ENCODE data around the gene TEKT1. TPM values are rescaled to one million over a fixed set of nuclear protein-coding genes. Genes with fewer than 3 reads are reported as not detected.
"Not testable (repeated sequence)": the region's sequence is repeated elsewhere in the genome, so short reads cannot be mapped to it uniquely, and the experiment has no call there.

The TEKT1 gene
- total RNA-seq, 1 experiment from 2014 or later: not detected

- intact Hi-C loops (cut with micrococcal nuclease; ENCODE audit: unreplicated experiment): no loop called here
- H3K9me3 Mint-ChIP-seq (ENCODE audit: low read depth, unreplicated experiment): no peaks in the 10 kb centered on the region
- H3K27me3 Mint-ChIP-seq (ENCODE audit: unreplicated experiment): peaks cover 85% of the 10 kb centered on the region
- BruUV-seq (replicated peaks): no TSS peak
- H3K4me1 Mint-ChIP-seq (ENCODE audit: low read depth, unreplicated experiment): no peaks in the 10 kb centered on the region
- no peak overlapping the region for H3K4me3 Mint-ChIP-seq (ENCODE audit: low read depth, unreplicated experiment)
- H3K36me3 Mint-ChIP-seq (ENCODE audit: insufficient read depth, unreplicated experiment): no peaks in the 10 kb centered on the region
- CTCF ChIA-PET: interaction anchor here (0.6 kb wide), 1 partner anchor 117 kb away, joined by 3 read pairs; no protein-coding TSS in a partner anchor
- no peak for TF ChIP-seq CTCF (IDR thresholded peaks at IDR 0.05; ENCODE audit: unreplicated experiment)
- DNase-seq: no peak
- no peak overlapping the region for H3K27ac Mint-ChIP-seq (ENCODE audit: unreplicated experiment)
Observed at GRCh38 chr17:6780886-6781285, 50.6 kb downstream of the TEKT1 start.

- H3K4me3 Mint-ChIP-seq (ENCODE audit: low read depth, unreplicated experiment): no peak overlapping the region
- intact Hi-C loops (cut with micrococcal nuclease; ENCODE audit: unreplicated experiment): no loop called here
- no peak for DNase-seq
- H3K27ac Mint-ChIP-seq (ENCODE audit: unreplicated experiment): no peak overlapping the region
- no TSS peak for BruUV-seq (replicated peaks)
- H3K9me3 Mint-ChIP-seq (ENCODE audit: low read depth, unreplicated experiment): no peaks in the 10 kb centered on the region
- H3K4me1 Mint-ChIP-seq (ENCODE audit: low read depth, unreplicated experiment): no peaks in the 10 kb centered on the region
- H3K36me3 Mint-ChIP-seq (ENCODE audit: insufficient read depth, unreplicated experiment): no peaks in the 10 kb centered on the region
- no peak for TF ChIP-seq CTCF (IDR thresholded peaks at IDR 0.05; ENCODE audit: unreplicated experiment)
- H3K27me3 Mint-ChIP-seq (ENCODE audit: unreplicated experiment): peaks cover 81% of the 10 kb centered on the region
- CTCF ChIA-PET: interaction anchor here (0.6 kb wide), 1 partner anchor 507 kb away, joined by 3 read pairs; no protein-coding TSS in a partner anchor
Observed at GRCh38 chr17:6780001-6780400, 51.5 kb downstream of the TEKT1 start.

- DNase-seq: no peak
- H3K36me3 Mint-ChIP-seq (ENCODE audit: insufficient read depth, unreplicated experiment): no peaks in the 10 kb centered on the region
- no peak overlapping the region for H3K4me3 Mint-ChIP-seq (ENCODE audit: low read depth, unreplicated experiment)
- H3K27me3 Mint-ChIP-seq (ENCODE audit: unreplicated experiment): peaks cover 76% of the 10 kb centered on the region
- CTCF ChIA-PET: no interaction called here
- H3K27ac Mint-ChIP-seq (ENCODE audit: unreplicated experiment): no peak overlapping the region
- no TSS peak for BruUV-seq (replicated peaks)
- no peak for TF ChIP-seq CTCF (IDR thresholded peaks at IDR 0.05; ENCODE audit: unreplicated experiment)
- H3K4me1 Mint-ChIP-seq (ENCODE audit: low read depth, unreplicated experiment): no peaks in the 10 kb centered on the region
- no peaks in the 10 kb centered on the region for H3K9me3 Mint-ChIP-seq (ENCODE audit: low read depth, unreplicated experiment)
- intact Hi-C loops (cut with micrococcal nuclease; ENCODE audit: unreplicated experiment): no loop called here
Observed at GRCh38 chr17:6779411-6779810, 52.1 kb downstream of the TEKT1 start.

- DNase-seq: no peak
- no peak for TF ChIP-seq CTCF (IDR thresholded peaks at IDR 0.05; ENCODE audit: unreplicated experiment)
- intact Hi-C loops (cut with micrococcal nuclease; ENCODE audit: unreplicated experiment): no loop called here
- Mint-ChIP-seq H3K4me3 (ENCODE audit: low read depth, unreplicated experiment) (no peak within 1 kb of the TSS), H3K27ac (ENCODE audit: unreplicated experiment) (no peak within 1 kb of the TSS), H3K4me1 (ENCODE audit: low read depth, unreplicated experiment) (no peaks in the 10 kb centered on the region), H3K36me3 (ENCODE audit: insufficient read depth, unreplicated experiment) (no peaks in the 10 kb centered on the region), H3K9me3 (ENCODE audit: low read depth, unreplicated experiment) (no peaks in the 10 kb centered on the region), H3K27me3 (ENCODE audit: unreplicated experiment) (peaks cover 45% of the 10 kb centered on the region)
- CTCF ChIA-PET: no interaction called here
- no TSS peak for BruUV-seq (replicated peaks)
Observed at GRCh38 chr17:6775871-6776405, 55.6 kb downstream of the TEKT1 start, which contains the start of gene FBXO39. Gene FBXO39 (plus strand): TSS chr17:6776215. CDS start chr17:6779869, 3,654 bp downstream.

- not testable (repeated sequence) for BruUV-seq (replicated peaks); H3K27ac Mint-ChIP-seq (ENCODE audit: unreplicated experiment)
Observed at GRCh38 chr17:6774906-6775305, 56.6 kb downstream of the TEKT1 start.

More at GRCh38 chr17:6774906-6775305, 56.6 kb downstream of the TEKT1 start:
- intact Hi-C loops (cut with micrococcal nuclease; ENCODE audit: unreplicated experiment); H3K4me3 Mint-ChIP-seq (ENCODE audit: low read depth, unreplicated experiment); H3K9me3 Mint-ChIP-seq (ENCODE audit: low read depth, unreplicated experiment); DNase-seq; H3K4me1 Mint-ChIP-seq (ENCODE audit: low read depth, unreplicated experiment); H3K36me3 Mint-ChIP-seq (ENCODE audit: insufficient read depth, unreplicated experiment); CTCF ChIA-PET: not testable (repeated sequence)
- peaks cover 45% of the 10 kb centered on the region for H3K27me3 Mint-ChIP-seq (ENCODE audit: unreplicated experiment)
